Measurements from ENCODE around the gene RNFT2.

Gene RNFT2

GRCh38 chr12:116790066-116790465, 52.0 kb downstream of the RNFT2 start:
- no peaks in the 10 kb centered on the region for H3K4me1 ChIP-seq
- TF ChIP-seq CTCF (IDR thresholded peaks at IDR 0.05; ENCODE audit: low read depth, low read length): no peak
- H3K36me3 ChIP-seq: peaks cover 11% of the 10 kb centered on the region
- no peaks in the 10 kb centered on the region for H3K9me3 ChIP-seq
- DNase-seq: no peak
- H3K4me3 ChIP-seq (ENCODE audit: low read depth, low read length): no peak overlapping the region
- H3K27me3 ChIP-seq: no peaks in the 10 kb centered on the region

GRCh38 chr12:116792403-116792802, 54.3 kb downstream of the RNFT2 start:
- Histone ChIP-seq H3K9me3 (no peaks in the 10 kb centered on the region), H3K27me3 (no peaks in the 10 kb centered on the region), H3K36me3 (peaks cover 4% of the 10 kb centered on the region; the same call in 1 of the 2 replicates), H3K4me1 (no peaks in the 10 kb centered on the region), H3K4me3 (ENCODE audit: low read depth, low read length) (no peak overlapping the region)
- TF ChIP-seq CTCF (IDR thresholded peaks at IDR 0.05; ENCODE audit: low read depth, low read length): no peak
- no peak for DNase-seq

- Histone ChIP-seq H3K27me3 (no peaks in the 10 kb centered on the region), H3K36me3 (peaks cover 4% of the 10 kb centered on the region; the same call in 1 of the 2 replicates), H3K4me1 (no peaks in the 10 kb centered on the region), H3K9me3 (no peaks in the 10 kb centered on the region; the same call in 1 of the 2 replicates), H3K4me3 (ENCODE audit: low read depth, low read length) (no peak overlapping the region)
- no peak for TF ChIP-seq CTCF (IDR thresholded peaks at IDR 0.05; ENCODE audit: low read depth, low read length)
- no peak for DNase-seq
Measured at GRCh38 chr12:116794725-116795124, 56.6 kb downstream of the RNFT2 start.

GRCh38 chr12:116797885-116798284, 59.8 kb downstream of the RNFT2 start:
- Histone ChIP-seq H3K9me3 (no peaks in the 10 kb centered on the region; the same call in 1 of the 2 replicates), H3K27me3 (no peaks in the 10 kb centered on the region), H3K4me3 (ENCODE audit: low read depth, low read length) (no peak overlapping the region), H3K4me1 (no peaks in the 10 kb centered on the region), H3K36me3 (no peaks in the 10 kb centered on the region; the same call in 1 of the 2 replicates)
- no peak for TF ChIP-seq CTCF (IDR thresholded peaks at IDR 0.05; ENCODE audit: low read depth, low read length)
- DNase-seq: no peak

- H3K27me3 ChIP-seq: no peaks in the 10 kb centered on the region
Measured at GRCh38 chr12:116798719-116799118, 60.6 kb downstream of the RNFT2 start.

More at GRCh38 chr12:116798719-116799118, 60.6 kb downstream of the RNFT2 start:
- Histone ChIP-seq H3K9me3 (no peaks in the 10 kb centered on the region; the same call in 1 of the 2 replicates), H3K4me3 (ENCODE audit: low read depth, low read length) (no peak overlapping the region), H3K4me1 (no peaks in the 10 kb centered on the region), H3K36me3 (no peaks in the 10 kb centered on the region; the same call in 1 of the 2 replicates)
- no peak for DNase-seq
- no peak for TF ChIP-seq CTCF (IDR thresholded peaks at IDR 0.05; ENCODE audit: low read depth, low read length)

Measured in BE2C (cell line).